Brain microvascular endothelial cell (primary cell): ENCODE data around the gene PRSS38.

Source experiments
- DNase-seq: peaks from one replicate; pipeline ENCODE4 v3.0.0-alpha.2; 2020
- H3K27ac ChIP-seq: fragments of 250-450 bp; sonication (Bioruptor Pico); 2 replicates; pipeline ENCODE4 v1.5.1; 2020; ENCODE audit warnings: mild to moderate bottlenecking, moderate library complexity
- H3K27me3 ChIP-seq: fragments of 250-450 bp; sonication (Bioruptor Pico); replicated peaks from 2 replicates; pipeline ENCODE4 v1.5.1; 2020; ENCODE audit warnings: mild to moderate bottlenecking
- H3K36me3 ChIP-seq: fragments of 250-450 bp; sonication (Bioruptor Pico); replicated peaks from 2 replicates; pipeline ENCODE4 v1.5.1; 2020; ENCODE audit warnings: mild to moderate bottlenecking
- H3K4me3 ChIP-seq: 2 replicates; pipeline ENCODE4 v1.5.1; 2011; ENCODE audit warnings: low read depth, mild to moderate bottlenecking, control low read depth, low read length, moderate library complexity
- CTCF ChIP-seq: IDR thresholded peaks from 2 replicates; pipeline ENCODE4 v1.5.1; 2011; ENCODE audit warnings: low read depth, mild to moderate bottlenecking, moderate library complexity, low read length, control low read depth, inconsistent platforms; ENCODE audit errors: missing control alignments
- in situ Hi-C: cut with HindIII; loops from 2 replicates; pipeline ENCODE4 v1.10.0; 2017; ENCODE audit warnings: low sequenced_read_pairs, low pct_ligation_motif_present

The PRSS38 gene

GRCh38 chr1:227885648-227886502 lies 70.4 kb downstream of the PRSS38 start:
- Histone ChIP-seq H3K27me3 (no peaks in the 10 kb centered on the region), H3K27ac (no peak overlapping the region), H3K4me3 (no peak overlapping the region), H3K36me3 (no peaks in the 10 kb centered on the region)
- in situ Hi-C loops = no loop called here
- DNase-seq = peak; percentile 45
- TF ChIP-seq CTCF = no peak

GRCh38 chr1:227886503-227886961 lies 71.1 kb downstream of the PRSS38 start:
- TF ChIP-seq CTCF = no peak
- Histone ChIP-seq H3K27ac (no peak overlapping the region), H3K27me3 (no peaks in the 10 kb centered on the region), H3K36me3 (no peaks in the 10 kb centered on the region), H3K4me3 (no peak overlapping the region)
- DNase-seq = no peak
- in situ Hi-C loops = no loop called here

- no peak overlapping the region for H3K27ac ChIP-seq
Observed at GRCh38 chr1:227886993-227887696, 71.7 kb downstream of the PRSS38 start.

DNA sequence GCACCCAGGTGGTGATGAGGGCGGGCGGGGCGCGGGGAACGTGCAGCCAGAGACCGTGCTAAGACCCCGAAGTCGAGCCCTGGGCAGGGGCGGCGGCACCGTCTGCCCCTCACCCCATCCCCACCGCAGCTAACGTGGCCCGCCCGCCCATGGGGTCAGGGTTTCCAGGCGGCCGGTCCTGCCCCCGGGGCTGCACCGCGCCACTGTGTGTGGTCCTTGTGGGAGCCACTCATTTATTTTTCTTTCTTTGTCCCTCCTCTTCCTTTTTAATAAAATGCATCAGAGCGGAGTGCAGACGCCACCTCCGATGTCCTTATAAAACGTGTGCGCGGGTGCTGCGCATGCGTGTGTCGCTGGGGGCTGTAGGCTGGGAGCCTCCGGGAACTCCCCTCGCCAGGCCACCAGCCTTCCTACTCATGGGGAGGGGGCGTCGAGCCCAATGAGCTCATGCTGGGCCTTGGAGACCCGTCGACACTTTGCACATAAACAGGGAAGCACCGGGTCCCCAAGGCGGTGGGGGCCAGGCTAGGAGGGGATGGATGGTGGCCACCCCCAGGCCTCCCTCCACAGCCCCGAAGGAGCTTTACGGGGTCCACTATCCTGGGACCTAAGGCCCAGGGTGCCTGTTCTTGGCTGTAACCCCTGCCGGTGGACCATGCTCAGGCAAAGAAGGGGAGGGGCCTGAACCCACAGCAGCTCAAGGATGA lies 72.4 kb downstream of the PRSS38 start:
- TF ChIP-seq CTCF = no peak
- no peaks in the 10 kb centered on the region for H3K36me3 ChIP-seq
- H3K27ac ChIP-seq = no peak overlapping the region
- DNase-seq = no peak
- H3K27me3 ChIP-seq = no peaks in the 10 kb centered on the region
- peak overlapping the region; percentile 36 for H3K4me3 ChIP-seq
- in situ Hi-C loops = no loop called here

More at GRCh38 chr1:227886993-227887696, 71.7 kb downstream of the PRSS38 start:
- Histone ChIP-seq H3K36me3 (no peaks in the 10 kb centered on the region), H3K4me3 (peak overlapping the region; percentile 36), H3K27me3 (no peaks in the 10 kb centered on the region)
- DNase-seq = peak; percentile 14
- TF ChIP-seq CTCF = no peak
- in situ Hi-C loops = no loop called here

GRCh38 chr1:227888404-227889046 lies 73.0 kb downstream of the PRSS38 start:
- in situ Hi-C loops = no loop called here
- no peak for DNase-seq
- Histone ChIP-seq H3K27me3 (no peaks in the 10 kb centered on the region), H3K27ac (no peak overlapping the region), H3K4me3 (no peak overlapping the region), H3K36me3 (no peaks in the 10 kb centered on the region)
- no peak for TF ChIP-seq CTCF
